GM06990 (cell line): ENCODE data around the gene AGPAT1.
"Not testable (repeated sequence)": the region's sequence is repeated elsewhere in the genome, so short reads cannot be mapped to it uniquely, and the experiment has no call there.

Experiments
- DNase-seq: peaks from one replicate; pipeline ENCODE4 v3.0.0-alpha.2; 2011; ENCODE audit not compliant: insufficient read length; ENCODE audit errors: extremely low read depth
- H3K27me3 ChIP-seq: replicated peaks from 2 replicates; pipeline ENCODE4 v1.6.0; 2011; ENCODE audit warnings: low read length; ENCODE audit not compliant: control insufficient read depth, insufficient read depth
- H3K36me3 ChIP-seq: 2 replicates; pipeline ENCODE4 v1.5.1; 2011; ENCODE audit warnings: low read length; ENCODE audit not compliant: control insufficient read depth, insufficient read depth
- H3K4me3 ChIP-seq: replicated peaks from 2 replicates; pipeline ENCODE4 v1.5.1; 2011; ENCODE audit warnings: low read depth, mild to moderate bottlenecking, control low read depth, low read length
- CTCF ChIP-seq: IDR thresholded peaks from 2 replicates; pipeline ENCODE4 v1.5.1; 2011; ENCODE audit warnings: low read length, control low read depth, mild to moderate bottlenecking, inconsistent platforms; ENCODE audit not compliant: insufficient read depth, poor library complexity, severe bottlenecking

The AGPAT1 gene

GRCh38 chr6:32146287-32146686, 29.6 kb downstream of the AGPAT1 start:
- TF ChIP-seq CTCF, result no peak
- Histone ChIP-seq H3K27me3 (peaks cover 1% of the 10 kb centered on the region), H3K4me3 (no peak overlapping the region), H3K36me3 (no peaks in the 10 kb centered on the region)
- no peak for DNase-seq

- DNase-seq, H3K36me3 ChIP-seq, H3K27me3 ChIP-seq, H3K4me3 ChIP-seq: not testable (repeated sequence)
Observed at GRCh38 chr6:32144238-32144637, 31.6 kb downstream of the AGPAT1 start.

GRCh38 chr6:32140420-32141046, 35.4 kb downstream of the AGPAT1 start:
- DNase-seq, result no peak
- H3K36me3 ChIP-seq, result no peaks in the 10 kb centered on the region
- H3K27me3 ChIP-seq, result no peaks in the 10 kb centered on the region
- H3K4me3 ChIP-seq, result no peak overlapping the region
- TF ChIP-seq CTCF, result no peak

- no peak for DNase-seq
- Histone ChIP-seq H3K27me3 (no peaks in the 10 kb centered on the region), H3K4me3 (no peak overlapping the region), H3K36me3 (no peaks in the 10 kb centered on the region)
- TF ChIP-seq CTCF, result no peak
Observed at GRCh38 chr6:32139590-32139989, 36.3 kb downstream of the AGPAT1 start.

GRCh38 chr6:32137454-32137853, 38.4 kb downstream of the AGPAT1 start:
- DNase-seq, result no peak

GRCh38 chr6:32133786-32134185, 42.1 kb downstream of the AGPAT1 start:
- Histone ChIP-seq H3K27me3 (no peaks in the 10 kb centered on the region; the same call in 1 of the 2 replicates), H3K36me3 (no peaks in the 10 kb centered on the region), H3K4me3 (no peak overlapping the region)
- no peak for DNase-seq
- no peak for TF ChIP-seq CTCF

More at GRCh38 chr6:32137454-32137853, 38.4 kb downstream of the AGPAT1 start:
- H3K36me3 ChIP-seq, result no peaks in the 10 kb centered on the region
- TF ChIP-seq CTCF, result no peak
- H3K4me3 ChIP-seq, result no peak overlapping the region
- no peaks in the 10 kb centered on the region; the same call in 1 of the 2 replicates for H3K27me3 ChIP-seq
